PC-9 (cell line): Measurements from ENCODE around the gene OR5H6. TPM values are rescaled to one million over a fixed set of nuclear protein-coding genes. Genes with fewer than 3 reads are reported as not detected.
"Not testable (repeated sequence)": the region's sequence is repeated elsewhere in the genome, so short reads cannot be mapped to it uniquely, and the experiment has no call there.

ENCODE experiments used
- BruUV-seq: library from RNA; stranded (reverse); fragments of 400-500 nt; replicated peaks from 2 replicates; lab custom pipeline; 2021; lab: Mats Ljungman, UMichigan
- CTCF ChIA-PET: fragments of 300-600 bp; sonication (Branson Sonifier 250); formaldehyde crosslinking; loops from one replicate; lab custom pipeline; 2022; ENCODE audit warnings: antibody characterized with exemption; lab: Charles Lee
- POLR2A ChIA-PET: fragments of 300-600 bp; sonication (Branson Sonifier 250); formaldehyde crosslinking; loops from one replicate; lab custom pipeline; 2022; ENCODE audit warnings: antibody characterized with exemption; ENCODE audit not compliant: unreplicated experiment; lab: Charles Lee
- DNase-seq, 2 experiments: peaks; one replicate each; pipeline versions ENCODE4 v3.0.0 to v3.0.0-alpha.2; 2015 to 2022; ENCODE audit warnings: mixed read lengths in 1 of 2
- H2AFZ ChIP-seq: fragments of 200-600 bp; sonication (generic); 2 replicates; pipeline ENCODE4 v1.8.1; 2017; ENCODE audit warnings: antibody characterized with exemption
- H3F3A ChIP-seq: fragments of 200-600 bp; sonication (generic); 2 replicates; pipeline ENCODE4 v1.8.1; 2017; ENCODE audit warnings: antibody characterized with exemption, mild to moderate bottlenecking, low read depth; ENCODE audit not compliant: insufficient read depth
- H3K27ac ChIP-seq: fragments of 200-600 bp; sonication (generic); 2 replicates; pipeline ENCODE4 v1.6.1; 2016; ENCODE audit warnings: mixed run types
- H3K27me3 ChIP-seq: fragments of 200-600 bp; sonication (generic); 2 replicates; pipeline ENCODE4 v1.6.1; 2016; ENCODE audit warnings: low read depth, mixed run types; ENCODE audit not compliant: insufficient read depth
- H3K36me3 ChIP-seq: fragments of 200-600 bp; sonication (generic); 2 replicates; pipeline ENCODE4 v1.6.1; 2016; ENCODE audit warnings: low read depth, mixed run types
- H3K4me1 ChIP-seq: fragments of 200-600 bp; sonication (generic); replicated peaks from 2 replicates; pipeline ENCODE4 v1.6.1; 2016; ENCODE audit warnings: mixed run types; ENCODE audit not compliant: insufficient read depth
- H3K4me2 ChIP-seq: fragments of 200-600 bp; sonication (generic); 2 replicates; pipeline ENCODE4 v1.6.1; 2017; ENCODE audit warnings: mixed run types
- H3K4me3 ChIP-seq: fragments of 200-600 bp; sonication (generic); 2 replicates; pipeline ENCODE4 v1.6.1; 2016; ENCODE audit warnings: mixed run types
- H3K79me2 ChIP-seq: fragments of 200-600 bp; sonication (generic); 2 replicates; pipeline ENCODE4 v1.6.1; 2017; ENCODE audit warnings: low read depth, mixed run types
- H3K9me2 ChIP-seq: fragments of 200-600 bp; sonication (generic); 2 replicates; pipeline ENCODE4 v1.8.1; 2017; ENCODE audit warnings: mild to moderate bottlenecking; ENCODE audit not compliant: insufficient read depth
- H3K9me3 ChIP-seq: fragments of 200-600 bp; sonication (generic); 2 replicates; pipeline ENCODE4 v1.8.1; 2016; ENCODE audit warnings: low read depth; ENCODE audit not compliant: insufficient read depth
- H4K20me1 ChIP-seq: fragments of 200-600 bp; sonication (generic); 2 replicates; pipeline ENCODE4 v1.8.1; 2017; ENCODE audit not compliant: insufficient read depth
- EZH2 ChIP-seq: fragments of 200-600 bp; sonication (generic); IDR thresholded peaks from 2 replicates; pipeline ENCODE4 v1.8.0; 2017; ENCODE audit warnings: antibody characterized with exemption, low read depth
- intact Hi-C: fragments of 100-400 bp; cut with micrococcal nuclease; formaldehyde crosslinking; loops from one replicate; pipeline ENCODE4 v1.10.0; 2022; ENCODE audit not compliant: unreplicated experiment
- total RNA-seq: library from RNA; stranded (reverse); gene quantifications from 2 replicates; pipeline ENCODE4 v1.2.3, GENCODE V29; 2021
- TF ChIP-seq, protein P1 (sequence below): fragments of 200-600 bp; sonication (generic); conservative IDR thresholded peaks from 2 replicates; pipeline ENCODE4 v1.6.1; 2017; ENCODE audit warnings: mixed run types, antibody characterized with exemption, mild to moderate bottlenecking, moderate library complexity

OR5H6 gene
- total RNA-seq, 1 experiment from 2014 or later = not detected

GRCh38 chr3:98242155-98242554 lies 21.9 kb upstream of the OR5H6 start:
- H2AFZ ChIP-seq = no peak overlapping the region
- peaks cover 4% of the 10 kb centered on the region; the same call in 1 of the 2 replicates for H3K9me2 ChIP-seq
- H3K36me3 ChIP-seq = no peaks in the 10 kb centered on the region
- H3K9me3 ChIP-seq = no peaks in the 10 kb centered on the region
- H3F3A ChIP-seq = no peaks in the 10 kb centered on the region
- ChIA-PET CTCF (no interaction called here), POLR2A (no interaction called here)
- H4K20me1 ChIP-seq = no peaks in the 10 kb centered on the region
- no TSS peak for BruUV-seq
- DNase-seq = no peak
- H3K27ac ChIP-seq = no peak overlapping the region
- no peaks in the 10 kb centered on the region for H3K27me3 ChIP-seq
- no peak overlapping the region for H3K4me3 ChIP-seq
- no peak for TF ChIP-seq EZH2
- TF ChIP-seq, protein P1, sequence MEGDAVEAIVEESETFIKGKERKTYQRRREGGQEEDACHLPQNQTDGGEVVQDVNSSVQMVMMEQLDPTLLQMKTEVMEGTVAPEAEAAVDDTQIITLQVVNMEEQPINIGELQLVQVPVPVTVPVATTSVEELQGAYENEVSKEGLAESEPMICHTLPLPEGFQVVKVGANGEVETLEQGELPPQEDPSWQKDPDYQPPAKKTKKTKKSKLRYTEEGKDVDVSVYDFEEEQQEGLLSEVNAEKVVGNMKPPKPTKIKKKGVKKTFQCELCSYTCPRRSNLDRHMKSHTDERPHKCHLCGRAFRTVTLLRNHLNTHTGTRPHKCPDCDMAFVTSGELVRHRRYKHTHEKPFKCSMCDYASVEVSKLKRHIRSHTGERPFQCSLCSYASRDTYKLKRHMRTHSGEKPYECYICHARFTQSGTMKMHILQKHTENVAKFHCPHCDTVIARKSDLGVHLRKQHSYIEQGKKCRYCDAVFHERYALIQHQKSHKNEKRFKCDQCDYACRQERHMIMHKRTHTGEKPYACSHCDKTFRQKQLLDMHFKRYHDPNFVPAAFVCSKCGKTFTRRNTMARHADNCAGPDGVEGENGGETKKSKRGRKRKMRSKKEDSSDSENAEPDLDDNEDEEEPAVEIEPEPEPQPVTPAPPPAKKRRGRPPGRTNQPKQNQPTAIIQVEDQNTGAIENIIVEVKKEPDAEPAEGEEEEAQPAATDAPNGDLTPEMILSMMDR = no peak
- no peak overlapping the region for H3K4me2 ChIP-seq
- intact Hi-C loops = no loop called here
- H3K4me1 ChIP-seq = peaks cover 8% of the 10 kb centered on the region
- H3K79me2 ChIP-seq = no peaks in the 10 kb centered on the region

DNA sequence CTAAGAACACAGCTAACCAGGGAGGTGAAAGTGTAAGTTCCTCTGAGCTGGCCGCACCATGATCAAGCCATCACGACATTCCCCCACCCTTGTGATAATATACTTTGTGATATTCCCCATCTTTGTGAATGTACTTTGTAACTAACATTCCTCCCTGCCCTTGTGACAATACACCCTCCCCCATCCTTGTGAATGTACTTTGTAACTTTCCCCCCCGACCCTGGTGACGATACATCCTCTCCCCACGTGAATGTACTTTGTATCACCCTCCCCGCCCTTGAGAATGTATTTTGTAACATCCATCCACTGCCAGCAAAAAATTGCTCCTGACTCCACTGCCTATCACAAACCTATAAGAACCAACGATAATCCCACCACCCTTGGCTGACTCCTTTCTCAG lies 20.2 kb upstream of the OR5H6 start:
- BruUV-seq = no TSS peak
- no peaks in the 10 kb centered on the region for H3K27me3 ChIP-seq
- H3K4me1 ChIP-seq = peaks cover 8% of the 10 kb centered on the region
- H3K79me2 ChIP-seq = no peaks in the 10 kb centered on the region
- H2AFZ ChIP-seq = peak overlapping the region; percentile 56; the same call in 1 of the 2 replicates
- no peaks in the 10 kb centered on the region for H3K9me3 ChIP-seq
- no peak for DNase-seq
- H3K36me3 ChIP-seq = no peaks in the 10 kb centered on the region
- no peak overlapping the region for H3K4me2 ChIP-seq
- TF ChIP-seq, protein P1 = no peak
- H3F3A ChIP-seq = no peaks in the 10 kb centered on the region
- peaks cover 4% of the 10 kb centered on the region; the same call in 1 of the 2 replicates for H3K9me2 ChIP-seq
- CTCF ChIA-PET = no interaction called here
- no peak overlapping the region for H3K27ac ChIP-seq
- POLR2A ChIA-PET = no interaction called here
- H4K20me1 ChIP-seq = no peaks in the 10 kb centered on the region
- intact Hi-C loops = no loop called here
- H3K4me3 ChIP-seq = no peak overlapping the region

DNA sequence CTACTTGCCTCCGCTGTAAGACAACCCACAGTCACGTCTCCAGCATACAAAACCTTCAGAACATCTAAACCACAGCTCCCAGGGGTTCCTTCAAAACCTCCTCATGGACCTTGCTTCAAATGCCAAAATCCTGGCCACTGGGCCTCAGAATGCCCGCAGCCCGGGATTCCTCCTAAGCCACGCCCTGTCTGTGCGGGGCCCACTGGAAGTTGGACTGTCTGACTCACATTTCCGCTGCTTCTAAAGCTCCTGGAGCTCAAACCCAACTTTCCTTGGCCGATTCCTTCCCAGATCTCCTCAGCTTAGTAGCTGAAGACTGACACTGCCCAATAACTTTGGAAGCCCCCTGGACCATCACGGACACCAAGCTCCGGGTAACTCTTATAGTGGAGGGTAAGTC lies 17.9 kb upstream of the OR5H6 start:
- Histone ChIP-seq H3K36me3 (no peaks in the 10 kb centered on the region), H3K27me3 (no peaks in the 10 kb centered on the region), H3K9me3 (no peaks in the 10 kb centered on the region), H2AFZ (no peak overlapping the region), H3K4me1 (no peaks in the 10 kb centered on the region), H3F3A (no peaks in the 10 kb centered on the region), H3K4me2 (no peak overlapping the region), H3K9me2 (peaks cover 3% of the 10 kb centered on the region; the same call in 1 of the 2 replicates), H4K20me1 (no peaks in the 10 kb centered on the region), H3K79me2 (no peaks in the 10 kb centered on the region), H3K4me3 (no peak overlapping the region), H3K27ac (no peak overlapping the region)
- POLR2A ChIA-PET = no interaction called here
- BruUV-seq = no TSS peak
- CTCF ChIA-PET = interaction anchor here (0.7 kb wide), 1 partner anchor 90 kb away, joined by 4 read pairs; no protein-coding TSS in a partner anchor
- TF ChIP-seq, protein P1 = no peak
- TF ChIP-seq EZH2 = no peak
- intact Hi-C loops = no loop called here
- no peak for DNase-seq

DNA sequence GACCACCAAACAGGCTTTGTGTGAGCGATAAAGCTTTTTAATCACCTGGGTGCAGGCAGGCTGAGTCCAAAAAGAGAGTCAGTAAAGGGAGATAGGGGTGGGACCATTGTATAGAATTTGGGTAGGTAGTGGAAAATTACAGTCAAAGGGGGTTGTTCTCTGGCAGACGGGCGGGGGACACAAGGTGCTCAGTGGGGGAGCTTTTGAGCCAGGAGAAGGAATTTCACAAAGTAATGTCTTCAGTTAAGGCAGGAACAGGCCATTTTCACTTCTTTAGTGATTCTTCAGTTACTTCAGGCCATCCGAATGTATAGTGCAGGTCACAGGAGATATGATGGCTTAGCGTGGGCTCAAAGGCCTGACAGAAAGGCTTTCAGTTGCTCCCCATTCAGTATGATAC lies 8.0 kb upstream of the OR5H6 start:
- H3F3A ChIP-seq, H3K36me3 ChIP-seq, H3K4me2 ChIP-seq, H3K4me3 ChIP-seq, H3K79me2 ChIP-seq, CTCF ChIA-PET, intact Hi-C loops, H3K9me3 ChIP-seq, H3K27ac ChIP-seq, BruUV-seq, H2AFZ ChIP-seq, H3K9me2 ChIP-seq, DNase-seq, POLR2A ChIA-PET, H4K20me1 ChIP-seq, H3K27me3 ChIP-seq, H3K4me1 ChIP-seq: not testable (repeated sequence)
